IMR-90 (cell line): ENCODE measurements around the gene ACSL6. TPM values are rescaled to one million over a fixed set of nuclear protein-coding genes. Genes with fewer than 3 reads are reported as not detected.

Experiments used
- ATAC-seq: fragments of 200-7000 bp; cut with Tn5 transposase; 2 replicates; pipeline ENCODE4 v1.9.1; 2020; ENCODE audit warnings: low read depth, mild to moderate bottlenecking, moderate library complexity
- BruUV-seq: library from RNA; stranded (reverse); fragments of 400-500 nt; replicated peaks from 2 replicates; lab custom pipeline; 2021; lab: Mats Ljungman, UMichigan
- CTCF ChIA-PET: fragments of 300-600 bp; formaldehyde crosslinking; extraction: SDS; loops from one replicate; lab custom pipeline; 2021; ENCODE audit warnings: antibody characterized with exemption; lab: Yijun Ruan, JAX
- POLR2A ChIA-PET: fragments of 300-600 bp; sonication (Branson Sonifier 250); formaldehyde crosslinking; loops from one replicate; lab custom pipeline; 2022; ENCODE audit warnings: antibody characterized with exemption; ENCODE audit not compliant: unreplicated experiment; lab: Charles Lee
- DNase-seq: peaks from one replicate; pipeline ENCODE4 v3.0.0; 2013
- H2AFZ ChIP-seq: replicated peaks from 2 replicates; pipeline ENCODE3; 2013; ENCODE audit warnings: low read length, mild to moderate bottlenecking; ENCODE audit not compliant: poor library complexity
- H2AK5ac ChIP-seq: 2 replicates; pipeline ENCODE4 v1.6.1; 2013; ENCODE audit warnings: low read depth, low read length, inconsistent platforms
- H2AK9ac ChIP-seq: replicated peaks from 2 replicates; pipeline ENCODE3; 2013; ENCODE audit warnings: mild to moderate bottlenecking, low read depth, low read length, moderate library complexity; ENCODE audit not compliant: poor library complexity
- H2BK120ac ChIP-seq: 2 replicates; pipeline ENCODE4 v1.6.1; 2013; ENCODE audit warnings: low read depth, low read length, inconsistent platforms
- H2BK15ac ChIP-seq: 3 replicates; pipeline ENCODE4 v1.6.1; 2013; ENCODE audit warnings: low read depth, low read length, inconsistent platforms
- H2BK20ac ChIP-seq: 2 replicates; pipeline ENCODE4 v1.6.1; 2013; ENCODE audit warnings: low read depth, mild to moderate bottlenecking, inconsistent platforms, low read length, moderate library complexity
- H2BK5ac ChIP-seq: 2 replicates; pipeline ENCODE4 v1.6.1; 2013; ENCODE audit warnings: mild to moderate bottlenecking, low read depth, low read length, inconsistent platforms; ENCODE audit not compliant: poor library complexity, severe bottlenecking
- H3K14ac ChIP-seq: replicated peaks from 2 replicates; pipeline ENCODE4 v1.6.1; 2013; ENCODE audit warnings: low read depth, low read length, inconsistent platforms
- H3K18ac ChIP-seq: 2 replicates; pipeline ENCODE4 v1.6.1; 2013; ENCODE audit warnings: low read depth, low read length, control low read depth
- H3K23ac ChIP-seq: 2 replicates; pipeline ENCODE4 v1.6.1; 2013; ENCODE audit warnings: low read depth, low read length, inconsistent platforms
- H3K27ac ChIP-seq: 2 replicates; pipeline ENCODE4 v1.5.1; 2013; ENCODE audit warnings: mild to moderate bottlenecking, control low read depth, low read length; ENCODE audit not compliant: insufficient read depth
- H3K27me3 ChIP-seq: 2 replicates; pipeline ENCODE4 v1.6.1; 2013; ENCODE audit warnings: low read length; ENCODE audit not compliant: control insufficient read depth, insufficient read depth
- H3K36me3 ChIP-seq: 2 replicates; pipeline ENCODE4 v1.6.1; 2013; ENCODE audit warnings: low read length, mixed read lengths; ENCODE audit not compliant: control insufficient read depth, insufficient read depth
- H3K4ac ChIP-seq: 2 replicates; pipeline ENCODE4 v1.6.1; 2013; ENCODE audit warnings: low read depth, low read length, inconsistent platforms
- H3K4me1 ChIP-seq: 2 replicates; pipeline ENCODE4 v1.6.1; 2013; ENCODE audit warnings: low read length, mixed read lengths; ENCODE audit not compliant: control insufficient read depth, insufficient read depth
- H3K4me2 ChIP-seq: 2 replicates; pipeline ENCODE4 v1.6.1; 2013; ENCODE audit warnings: low read depth, mild to moderate bottlenecking, control low read depth, low read length, moderate library complexity
- H3K4me3 ChIP-seq: 2 replicates; pipeline ENCODE4 v1.5.1; 2013; ENCODE audit warnings: low read depth, mild to moderate bottlenecking, control low read depth, low read length, moderate library complexity; ENCODE audit not compliant: insufficient read depth
- H3K56ac ChIP-seq: 2 replicates; pipeline ENCODE4 v1.6.1; 2013; ENCODE audit warnings: low read length, inconsistent platforms; ENCODE audit not compliant: insufficient read depth; ENCODE audit errors: extremely low read depth
- H3K79me1 ChIP-seq, 2 experiments: 2 replicates each; pipeline ENCODE4 v1.6.1; 2013; ENCODE audit warnings: low read length in 2 of 2, inconsistent platforms in 1 of 2, low read depth in 1 of 2
- H3K9ac ChIP-seq: 2 replicates; pipeline ENCODE4 v1.6.1; 2013; ENCODE audit warnings: low read depth, low read length, control low read depth
- H3K9me1 ChIP-seq: 2 replicates; pipeline ENCODE4 v1.6.1; 2013; ENCODE audit warnings: low read length, inconsistent platforms; ENCODE audit not compliant: insufficient read depth
- H3K9me3 ChIP-seq: 2 replicates; pipeline ENCODE4 v1.6.1; 2013; ENCODE audit warnings: low read length; ENCODE audit not compliant: control insufficient read depth, insufficient read depth
- H4K20me1 ChIP-seq: 2 replicates; pipeline ENCODE4 v1.6.1; 2013; ENCODE audit warnings: low read length, inconsistent platforms; ENCODE audit not compliant: insufficient read depth
- H4K5ac ChIP-seq: 2 replicates; pipeline ENCODE4 v1.6.1; 2013; ENCODE audit warnings: mild to moderate bottlenecking, low read depth, low read length, control low read depth
- H4K8ac ChIP-seq, 2 experiments: 2 replicates each; pipeline ENCODE4 v1.6.1; 2013; ENCODE audit warnings: low read depth in 2 of 2, low read length in 2 of 2, control low read depth in 1 of 2, inconsistent platforms in 1 of 2
- H4K91ac ChIP-seq: 2 replicates; pipeline ENCODE4 v1.6.1; 2013; ENCODE audit warnings: low read depth, low read length, inconsistent platforms; ENCODE audit not compliant: insufficient read depth
- BHLHE40 ChIP-seq: fragments of 150-350 bp; IDR thresholded peaks from 2 replicates; pipeline ENCODE4 v1.6.1; 2016; ENCODE audit warnings: mild to moderate bottlenecking, low read depth, low read length
- CEBPB ChIP-seq: IDR thresholded peaks from 2 replicates; pipeline ENCODE4 v1.6.1; 2012; ENCODE audit warnings: low read depth, low read length, improper control_type of control experiment
- ELK1 ChIP-seq: fragments of 150-350 bp; IDR thresholded peaks from 2 replicates; pipeline ENCODE4 v1.6.1; 2016; ENCODE audit warnings: low read depth, mild to moderate bottlenecking, low read length, moderate library complexity, borderline replicate concordance
- FOS ChIP-seq: fragments of 150-350 bp; IDR thresholded peaks from 2 replicates; pipeline ENCODE4 v1.6.1; 2016; ENCODE audit warnings: low read depth, low read length
- MAFK ChIP-seq: IDR thresholded peaks from 2 replicates; pipeline ENCODE4 v1.6.1; 2012; ENCODE audit warnings: low read depth, low read length, improper control_type of control experiment
- MXI1 ChIP-seq: IDR thresholded peaks from 2 replicates; pipeline ENCODE4 v1.6.1; 2012; ENCODE audit warnings: low read depth, mild to moderate bottlenecking, low read length, moderate library complexity, borderline replicate concordance
- NFE2L2 ChIP-seq: fragments of 150-350 bp; IDR thresholded peaks from 2 replicates; pipeline ENCODE4 v1.6.1; 2016; ENCODE audit warnings: low read depth, mild to moderate bottlenecking, low read length
- RAD21 ChIP-seq: IDR thresholded peaks from 2 replicates; pipeline ENCODE4 v1.6.1; 2012; ENCODE audit warnings: low read length, improper control_type of control experiment
- RCOR1 ChIP-seq: IDR thresholded peaks from 2 replicates; pipeline ENCODE4 v1.6.1; 2012; ENCODE audit warnings: mild to moderate bottlenecking, low read length, improper control_type of control experiment; ENCODE audit not compliant: insufficient replicate concordance
- RFX5 ChIP-seq: IDR thresholded peaks from 2 replicates; pipeline ENCODE4 v1.8.0; 2012; ENCODE audit warnings: low read depth, mild to moderate bottlenecking, low read length, moderate library complexity
- WGBS, 2 experiments: methylation state at CpG; one replicate each; pipeline versions ENCODE4 v1.1.5 to v1.1.7; 2013; ENCODE audit warnings: missing lambda C conversion rate in 2 of 2; ENCODE audit not compliant: insufficient read length in 1 of 2; ENCODE audit errors: extremely low coverage in 2 of 2; 5-methylcytosine and 5-hydroxymethylcytosine counted together
- dilution Hi-C: fragments of 300-500 bp; cut with HindIII; formaldehyde crosslinking; loops from one replicate; pipeline ENCODE4 v1.14.3; 2018; ENCODE audit warnings: low sequenced_read_pairs; ENCODE audit not compliant: unreplicated experiment
- in situ Hi-C: fragments of 300-500 bp; cut with MboI; formaldehyde crosslinking; loops from 3 replicates; pipeline ENCODE4 v1.14.3; 2019; ENCODE audit warnings: low sequenced_read_pairs, inconsistent platforms, mixed read lengths
- intact Hi-C: fragments of 100-400 bp; cut with micrococcal nuclease; formaldehyde crosslinking; loops from 2 replicates; pipeline ENCODE4 v1.10.0; 2022
- polyA plus RNA-seq, 3 experiments: library from polyadenylated mRNA; depleted of rRNA; stranded (reverse); fragments of >200 nt; gene quantifications; 2 replicates each; pipeline ENCODE4 v1.2.3, GENCODE V29; 2012; ENCODE audit warnings: low replicate concordance in 1 of 3
- total RNA-seq: library from RNA; depleted of rRNA; stranded (reverse); fragments of >200 nt; gene quantifications from 2 replicates; pipeline ENCODE4 v1.2.3, GENCODE V29; 2012
- TF ChIP-seq, protein P1 (sequence below): conservative IDR thresholded peaks from 2 replicates; pipeline ENCODE4 v1.5.1; 2012; ENCODE audit warnings: mild to moderate bottlenecking, low read depth, low read length, improper control_type of control experiment

The ACSL6 gene
- total and polyA plus RNA-seq, 2 of the 4 experiments (the other 2 are of a cell fraction): not detected

GRCh38 chr5:131993676-131994075 is 17.8 kb downstream of the ACSL6 start:
- no peaks in the 10 kb centered on the region for H3K36me3 ChIP-seq
- no peak overlapping the region for H2AK5ac ChIP-seq
- peaks cover 25% of the 10 kb centered on the region for H3K27me3 ChIP-seq
- no peak for ATAC-seq
- H3K4ac ChIP-seq: no peak overlapping the region
- no peak overlapping the region for H3K56ac ChIP-seq
- no peak overlapping the region for H2AK9ac ChIP-seq
- no peak overlapping the region for H3K4me3 ChIP-seq
- WGBS, 2 experiments: no CpG with 5 or more reads among the region's 4 CpGs
- no peak overlapping the region for H3K9ac ChIP-seq
- H2BK120ac ChIP-seq: no peak overlapping the region
- DNase-seq: no peak
- intact Hi-C loops (no loop called here), dilution Hi-C loops (no loop called here), in situ Hi-C loops (no loop called here)
- H3K18ac ChIP-seq: no peak overlapping the region
- no peak overlapping the region for H2AFZ ChIP-seq
- no peaks in the 10 kb centered on the region for H4K20me1 ChIP-seq
- no TSS peak for BruUV-seq
- no peak overlapping the region for H3K14ac ChIP-seq
- H3K4me1 ChIP-seq: no peaks in the 10 kb centered on the region
- no peak overlapping the region for H2BK15ac ChIP-seq
- no peak overlapping the region for H3K23ac ChIP-seq
- ChIA-PET POLR2A (no interaction called here), CTCF (interaction anchor here (0.5 kb wide), 1 partner anchor 182 kb away, joined by 3 read pairs; no protein-coding TSS in a partner anchor)
- no peaks in the 10 kb centered on the region for H3K9me3 ChIP-seq
- TF ChIP-seq RAD21: no peak
- no peak for TF ChIP-seq FOS
- no peak for TF ChIP-seq MXI1
- TF ChIP-seq RCOR1: no peak
- TF ChIP-seq RFX5: no peak
- no peak for TF ChIP-seq BHLHE40
- TF ChIP-seq, protein P1, sequence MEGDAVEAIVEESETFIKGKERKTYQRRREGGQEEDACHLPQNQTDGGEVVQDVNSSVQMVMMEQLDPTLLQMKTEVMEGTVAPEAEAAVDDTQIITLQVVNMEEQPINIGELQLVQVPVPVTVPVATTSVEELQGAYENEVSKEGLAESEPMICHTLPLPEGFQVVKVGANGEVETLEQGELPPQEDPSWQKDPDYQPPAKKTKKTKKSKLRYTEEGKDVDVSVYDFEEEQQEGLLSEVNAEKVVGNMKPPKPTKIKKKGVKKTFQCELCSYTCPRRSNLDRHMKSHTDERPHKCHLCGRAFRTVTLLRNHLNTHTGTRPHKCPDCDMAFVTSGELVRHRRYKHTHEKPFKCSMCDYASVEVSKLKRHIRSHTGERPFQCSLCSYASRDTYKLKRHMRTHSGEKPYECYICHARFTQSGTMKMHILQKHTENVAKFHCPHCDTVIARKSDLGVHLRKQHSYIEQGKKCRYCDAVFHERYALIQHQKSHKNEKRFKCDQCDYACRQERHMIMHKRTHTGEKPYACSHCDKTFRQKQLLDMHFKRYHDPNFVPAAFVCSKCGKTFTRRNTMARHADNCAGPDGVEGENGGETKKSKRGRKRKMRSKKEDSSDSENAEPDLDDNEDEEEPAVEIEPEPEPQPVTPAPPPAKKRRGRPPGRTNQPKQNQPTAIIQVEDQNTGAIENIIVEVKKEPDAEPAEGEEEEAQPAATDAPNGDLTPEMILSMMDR: no peak
- TF ChIP-seq ELK1: no peak
- no peak for TF ChIP-seq MAFK
- no peak for TF ChIP-seq NFE2L2
- no peak for TF ChIP-seq CEBPB
- no peak overlapping the region for H3K4me2 ChIP-seq
- no peak overlapping the region for H4K91ac ChIP-seq
- no peaks in the 10 kb centered on the region for H3K79me1 ChIP-seq
- no peak overlapping the region for H2BK20ac ChIP-seq
- no peak overlapping the region for H2BK5ac ChIP-seq
- H3K9me1 ChIP-seq: no peaks in the 10 kb centered on the region
- no peak overlapping the region for H4K8ac ChIP-seq
- no peak overlapping the region for H4K5ac ChIP-seq
- no peak overlapping the region for H3K27ac ChIP-seq
